HFF-Myc (cell line): ENCODE results near the gene RASL11A.

Experiments used
- DNase-seq: peaks from one replicate; pipeline ENCODE4 v3.0.0-alpha.2; 2011; ENCODE audit warnings: low read depth; ENCODE audit errors: extremely low read depth
- H3K4me3 ChIP-seq: replicated peaks from 2 replicates; pipeline ENCODE4 v1.5.1; 2011; ENCODE audit warnings: low read depth, mild to moderate bottlenecking, control low read depth, low read length
- CTCF ChIP-seq: IDR thresholded peaks from 2 replicates; pipeline ENCODE4 v1.5.1; 2012; ENCODE audit warnings: mild to moderate bottlenecking, low read depth, low read length, control low read depth; ENCODE audit errors: missing control alignments

Gene RASL11A

GRCh38 chr13:27267596-27267995 is 3.0 kb upstream of the RASL11A start:
- no peak overlapping the region for H3K4me3 ChIP-seq
- no peak for TF ChIP-seq CTCF
- no peak for DNase-seq

GRCh38 chr13:27269114-27269665 is 1.4 kb upstream of the RASL11A start:
- DNase-seq, result no peak
- no peak for TF ChIP-seq CTCF
- H3K4me3 ChIP-seq, result no peak overlapping the region

GRCh38 chr13:27271570-27272096 is 1.0 kb downstream of the RASL11A start:
- H3K4me3 ChIP-seq, result peak overlapping the region; percentile 54
- DNase-seq, result no peak
- TF ChIP-seq CTCF, result no peak

GRCh38 chr13:27273658-27274425 is 3.2 kb downstream of the RASL11A start:
- TF ChIP-seq CTCF, result no peak
- H3K4me3 ChIP-seq, result no peak overlapping the region
- DNase-seq, result no peak

- no peak overlapping the region for H3K4me3 ChIP-seq
- no peak for TF ChIP-seq CTCF
- DNase-seq, result no peak
Observed at GRCh38 chr13:27274631-27275030, 4.0 kb downstream of the RASL11A start.

- no peak for TF ChIP-seq CTCF
- no peak overlapping the region for H3K4me3 ChIP-seq
- DNase-seq, result no peak
Observed at GRCh38 chr13:27276188-27276587, 5.6 kb downstream of the RASL11A start.
